GM19395 (cell line): Measurements from ENCODE around the gene CFAP73.

Source experiments
- ATAC-seq: cut with Tn5 transposase; IDR thresholded peaks from one replicate; pipeline ENCODE4 v1.9.1; 2021; ENCODE audit warnings: mild to moderate bottlenecking, moderate library complexity; ENCODE audit not compliant: unreplicated experiment

The CFAP73 gene

DNA sequence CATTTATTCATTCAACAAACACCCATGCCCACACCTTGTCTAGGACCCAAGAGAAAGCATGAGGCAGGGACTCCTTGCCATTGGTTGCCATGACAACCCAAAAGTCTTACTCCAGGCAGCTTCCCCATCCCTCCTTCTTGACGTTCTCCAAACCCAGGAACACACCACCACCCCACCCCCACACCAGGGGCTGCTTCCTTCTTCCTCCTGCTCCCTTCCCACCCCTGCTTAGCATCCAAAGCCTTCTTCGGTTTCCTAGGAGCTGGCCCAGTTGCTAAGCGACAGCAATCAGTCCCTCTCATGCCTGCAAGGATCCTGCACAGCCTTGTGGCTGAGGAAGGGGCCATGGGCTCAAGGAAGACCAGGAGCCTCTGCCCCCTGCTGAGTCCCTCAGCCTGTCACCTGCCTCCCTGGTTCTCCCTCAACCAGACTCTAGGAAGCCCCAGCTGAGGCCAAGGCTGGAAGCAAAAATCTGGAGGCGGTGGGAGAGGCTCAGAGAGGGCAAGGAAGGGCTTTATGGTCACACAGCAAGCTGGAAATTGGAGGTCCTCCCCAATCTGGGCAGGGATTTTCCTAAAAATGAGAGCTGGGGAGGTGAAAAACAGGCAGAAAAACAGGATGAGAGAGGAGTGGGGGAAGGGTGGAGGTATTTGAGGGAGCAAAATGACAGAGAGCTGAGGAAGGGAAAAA lies 29.4 kb upstream of the CFAP73 start:
- ATAC-seq = no peak

GRCh38 chr12:113120670-113121370 lies 28.7 kb upstream of the CFAP73 start:
- no peak for ATAC-seq

- no peak for ATAC-seq
Observed at GRCh38 chr12:113127791-113128199, 21.7 kb upstream of the CFAP73 start.

GRCh38 chr12:113128802-113129663 lies 20.5 kb upstream of the CFAP73 start:
- ATAC-seq = no peak

DNA sequence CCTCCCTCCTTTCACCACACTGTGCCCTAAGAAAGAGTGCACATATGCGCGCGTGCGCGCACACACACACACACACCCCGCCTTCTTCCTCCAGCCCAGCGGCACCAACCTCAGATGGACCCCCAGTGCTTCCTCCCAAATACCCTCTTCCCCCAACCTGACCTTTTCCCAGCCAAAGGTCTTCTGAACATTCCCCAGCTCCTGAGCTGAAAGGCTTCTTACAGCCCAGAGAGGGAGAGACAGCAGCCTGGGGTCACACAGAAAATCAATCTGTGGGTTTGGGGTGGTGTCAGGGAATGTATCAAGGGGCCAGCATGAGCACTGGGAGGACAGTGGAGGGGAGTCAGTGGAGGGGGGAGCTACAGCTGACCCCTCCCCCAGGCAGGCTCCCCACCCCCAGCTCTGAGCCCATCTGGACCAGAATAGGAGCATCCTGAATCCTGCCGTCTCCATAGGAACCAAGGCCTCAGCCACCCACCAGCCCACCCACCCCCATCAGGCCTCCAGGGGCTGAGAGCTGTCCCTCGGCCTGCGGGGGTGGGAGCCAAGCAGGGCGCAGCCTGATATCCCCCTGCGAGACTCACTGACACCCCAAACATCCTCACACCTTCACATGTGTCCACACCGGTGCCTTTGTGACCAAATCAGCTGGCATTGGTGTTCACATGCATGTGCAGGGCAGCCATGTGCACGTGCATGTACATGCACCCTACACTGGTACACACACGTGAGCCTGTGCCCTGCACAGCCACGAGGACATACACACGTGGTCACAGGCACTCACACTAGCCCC lies 19.7 kb upstream of the CFAP73 start:
- no peak for ATAC-seq

DNA sequence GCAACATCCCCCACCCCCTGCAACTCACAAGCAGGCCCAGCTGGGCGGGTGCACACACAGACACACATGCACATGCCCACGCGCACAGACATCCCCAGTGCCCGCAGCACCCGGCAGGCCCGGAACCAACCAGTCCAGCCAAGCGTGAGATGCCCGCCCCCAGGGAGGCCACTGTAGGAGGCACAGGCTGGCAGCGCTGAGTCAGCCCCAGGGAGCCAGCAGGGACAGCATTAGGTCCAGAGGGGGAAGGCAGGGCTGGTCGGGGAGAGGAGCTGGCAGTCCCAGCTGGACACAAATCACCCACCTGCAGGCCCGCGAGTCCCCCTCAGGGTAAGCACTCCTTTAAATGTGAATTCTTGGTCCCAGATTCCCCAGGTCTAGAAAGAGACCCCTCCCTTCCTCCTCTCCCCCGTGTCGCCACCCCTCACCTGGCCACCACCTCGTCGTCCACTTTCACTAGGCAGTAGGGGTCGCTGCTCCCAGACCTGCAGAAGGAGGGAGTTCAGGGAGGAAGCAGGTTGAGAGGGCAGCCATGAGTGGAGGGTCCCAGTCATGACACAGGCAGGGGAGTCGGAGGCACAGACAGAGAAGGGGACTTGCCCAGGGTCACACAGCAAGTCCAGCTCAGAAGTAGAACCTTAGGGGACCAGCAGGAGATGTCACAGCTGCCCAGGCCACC lies 18.9 kb upstream of the CFAP73 start:
- ATAC-seq = no peak

DNA sequence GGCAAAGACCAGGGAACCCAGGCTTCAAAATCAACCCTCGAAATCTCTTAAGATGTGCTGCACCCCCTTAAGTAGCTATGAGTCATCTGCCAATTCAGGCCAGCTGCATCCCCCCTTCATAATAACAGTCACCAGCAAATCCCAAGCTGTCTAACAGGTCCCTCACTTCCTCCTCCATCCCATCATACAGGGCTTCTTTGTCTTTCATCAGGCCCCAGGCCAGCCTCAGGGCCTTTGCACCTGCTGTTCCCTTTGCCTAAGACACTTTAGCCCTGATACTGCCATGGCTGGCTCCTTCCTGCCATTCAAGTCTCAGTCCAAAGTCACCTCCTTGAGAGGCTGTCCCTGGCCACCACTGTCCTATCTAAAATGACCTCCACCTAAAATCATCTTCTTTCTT lies 18.0 kb upstream of the CFAP73 start:
- ATAC-seq = no peak

DNA sequence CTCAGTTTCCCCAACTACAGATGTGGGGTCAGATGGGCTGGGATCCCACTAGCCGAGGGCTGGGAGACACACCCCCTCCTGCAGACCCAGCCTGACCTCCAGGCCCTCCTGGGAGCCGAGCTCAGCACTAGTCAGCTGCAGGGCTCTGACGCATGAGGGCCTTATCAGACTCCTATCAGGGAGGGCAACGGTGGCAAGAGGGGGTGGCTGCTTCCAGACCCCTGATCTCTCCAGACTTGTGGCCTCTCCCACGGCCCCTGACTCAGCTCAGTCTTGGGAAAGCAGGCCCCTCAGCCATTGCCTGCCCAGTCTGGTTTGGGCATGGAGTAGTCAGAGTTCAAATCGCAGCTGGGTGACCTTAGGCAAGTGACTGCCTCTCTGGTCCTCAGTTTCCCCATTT lies 16.5 kb upstream of the CFAP73 start:
- ATAC-seq = no peak

- no peak for ATAC-seq
Observed at GRCh38 chr12:113133666-113134065, 15.9 kb upstream of the CFAP73 start.

DNA sequence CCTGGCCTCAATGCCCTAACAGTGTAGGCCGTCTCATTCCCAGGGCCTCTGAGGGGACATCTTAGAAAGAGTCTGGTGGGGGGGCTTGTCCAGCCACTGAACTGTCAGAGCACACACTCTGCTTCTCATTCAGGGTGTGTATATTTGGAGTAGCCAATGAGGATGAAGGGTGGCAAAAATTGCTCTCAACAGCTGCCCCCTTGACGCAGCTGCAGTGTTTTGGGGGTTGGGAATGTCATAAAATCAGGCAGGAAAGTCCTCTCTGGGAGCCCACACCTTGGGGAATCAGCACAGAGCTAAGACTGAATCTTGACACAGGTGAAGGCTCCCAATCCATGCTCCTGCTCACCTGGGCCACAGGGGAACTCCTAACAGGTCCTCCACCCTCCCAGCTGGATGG lies 15.5 kb upstream of the CFAP73 start:
- ATAC-seq = no peak

GRCh38 chr12:113134521-113134951 lies 15.0 kb upstream of the CFAP73 start:
- ATAC-seq = no peak

DNA sequence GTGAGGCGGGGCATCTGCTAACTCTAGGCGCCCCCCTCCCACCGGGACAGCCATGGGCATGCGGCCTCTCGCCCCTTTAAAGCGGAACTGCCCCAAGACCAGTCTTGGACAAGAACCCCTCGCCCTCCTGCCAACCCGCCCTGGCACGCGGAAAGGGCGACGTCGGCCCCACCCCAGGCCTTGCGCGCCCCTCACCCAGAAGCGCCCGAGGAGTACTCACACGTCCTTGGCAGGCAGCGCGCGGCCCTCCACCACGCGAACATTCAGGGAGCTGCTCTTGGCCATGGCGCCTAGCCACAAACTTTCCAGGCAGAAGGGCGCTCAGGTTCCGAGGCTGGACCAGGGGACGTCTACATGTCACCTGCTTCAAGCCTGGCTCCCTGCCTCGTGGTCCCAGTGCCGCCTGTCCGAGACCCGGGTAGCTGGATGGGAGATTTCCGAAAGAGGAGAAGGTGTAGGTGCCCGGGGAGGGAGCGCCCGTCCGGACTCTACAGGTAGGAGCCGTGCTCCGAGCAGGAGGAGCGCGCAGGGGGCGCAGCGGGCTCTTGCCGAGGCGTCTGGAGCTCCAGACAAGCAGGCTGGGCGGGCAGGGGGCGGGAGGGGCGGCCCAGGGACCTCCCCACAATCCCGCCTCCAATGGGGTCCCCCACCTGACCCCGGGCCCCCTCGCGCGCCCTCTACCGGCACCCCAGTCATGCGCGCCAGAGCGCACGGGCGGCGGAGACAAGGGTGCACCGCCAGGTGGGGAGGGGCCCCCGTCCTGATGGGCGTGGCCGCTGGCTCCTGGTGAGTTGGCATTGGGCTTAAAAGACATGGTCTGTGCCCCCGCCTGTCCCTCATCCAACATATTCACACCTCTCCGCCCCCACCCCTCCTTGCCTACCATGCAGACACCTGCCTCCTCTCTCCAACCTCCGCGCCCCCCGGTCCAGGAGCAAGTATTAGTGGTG lies 14.1 kb upstream of the CFAP73 start, which contains the start of gene RASAL1:
Gene RASAL1, minus strand, starts transcription at position 584 of the 950 bp plus-strand sequence. Its CDS starts 299 bp downstream, at position 285.
- no peak for ATAC-seq

DNA sequence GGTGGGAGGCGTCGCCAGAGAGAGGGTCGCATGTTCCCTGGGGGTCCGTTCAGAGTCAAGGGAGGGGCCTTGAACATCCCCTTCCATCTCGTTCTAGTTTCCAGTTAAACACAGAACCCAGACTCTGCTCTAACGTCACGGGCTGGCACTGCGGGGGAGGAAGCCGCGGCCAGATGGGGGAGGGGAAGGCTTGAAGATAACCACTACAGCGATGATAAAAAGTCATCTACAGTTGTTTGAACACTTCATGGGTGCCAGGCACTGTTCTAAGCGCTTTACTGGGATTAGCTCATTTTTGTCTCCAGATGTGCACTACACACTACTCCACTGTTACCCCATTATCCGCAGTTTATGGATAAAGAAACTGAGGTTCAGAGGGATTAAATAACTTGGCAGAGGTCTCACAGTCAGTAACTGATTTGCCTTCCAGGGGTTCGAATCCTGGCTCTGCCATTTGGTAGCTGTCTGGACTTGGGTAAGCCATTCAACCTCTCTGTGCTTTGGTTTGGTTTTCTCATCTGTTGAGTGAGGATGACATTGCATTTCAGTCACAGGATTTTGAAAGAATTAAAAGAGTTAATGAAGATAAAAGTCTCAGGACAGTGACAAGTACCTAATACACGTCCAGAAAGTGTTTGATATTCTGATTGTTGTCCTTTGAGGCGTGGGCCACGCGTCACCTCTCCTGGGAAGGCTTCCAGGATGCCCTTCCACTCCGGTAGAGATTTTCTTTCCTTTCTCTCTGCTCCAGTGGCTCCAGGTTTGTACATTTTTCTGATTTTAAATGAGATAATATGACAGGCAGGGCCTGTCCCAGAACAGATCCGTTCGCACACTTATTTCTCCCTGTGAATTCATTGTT lies 13.2 kb upstream of the CFAP73 start:
- no peak for ATAC-seq

DNA sequence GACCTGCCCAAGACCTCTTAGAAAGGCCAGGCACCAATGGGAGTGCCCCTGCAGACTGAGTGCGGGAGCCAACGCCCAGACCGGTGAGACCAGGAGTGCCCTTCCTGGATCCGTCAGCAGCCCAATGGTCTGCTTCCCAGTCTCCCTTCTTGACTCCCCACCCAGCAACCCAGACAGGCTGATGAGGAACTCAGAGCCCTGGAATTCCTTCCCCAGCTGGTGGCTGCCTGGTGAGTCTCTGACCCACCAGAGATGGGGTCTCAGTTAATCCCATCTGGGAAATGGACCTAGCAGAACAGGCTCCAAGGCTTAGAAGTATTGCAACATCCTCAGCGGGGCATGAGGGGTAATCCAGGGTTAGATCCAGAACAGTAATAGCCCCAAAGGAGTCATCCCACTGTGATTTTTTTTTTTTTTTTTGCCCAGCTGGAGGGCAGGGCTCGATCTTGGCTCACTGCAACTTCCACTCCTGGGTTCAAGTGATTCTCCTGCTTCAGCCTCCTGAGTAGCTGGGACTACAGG lies 12.5 kb upstream of the CFAP73 start:
- no peak for ATAC-seq

DNA sequence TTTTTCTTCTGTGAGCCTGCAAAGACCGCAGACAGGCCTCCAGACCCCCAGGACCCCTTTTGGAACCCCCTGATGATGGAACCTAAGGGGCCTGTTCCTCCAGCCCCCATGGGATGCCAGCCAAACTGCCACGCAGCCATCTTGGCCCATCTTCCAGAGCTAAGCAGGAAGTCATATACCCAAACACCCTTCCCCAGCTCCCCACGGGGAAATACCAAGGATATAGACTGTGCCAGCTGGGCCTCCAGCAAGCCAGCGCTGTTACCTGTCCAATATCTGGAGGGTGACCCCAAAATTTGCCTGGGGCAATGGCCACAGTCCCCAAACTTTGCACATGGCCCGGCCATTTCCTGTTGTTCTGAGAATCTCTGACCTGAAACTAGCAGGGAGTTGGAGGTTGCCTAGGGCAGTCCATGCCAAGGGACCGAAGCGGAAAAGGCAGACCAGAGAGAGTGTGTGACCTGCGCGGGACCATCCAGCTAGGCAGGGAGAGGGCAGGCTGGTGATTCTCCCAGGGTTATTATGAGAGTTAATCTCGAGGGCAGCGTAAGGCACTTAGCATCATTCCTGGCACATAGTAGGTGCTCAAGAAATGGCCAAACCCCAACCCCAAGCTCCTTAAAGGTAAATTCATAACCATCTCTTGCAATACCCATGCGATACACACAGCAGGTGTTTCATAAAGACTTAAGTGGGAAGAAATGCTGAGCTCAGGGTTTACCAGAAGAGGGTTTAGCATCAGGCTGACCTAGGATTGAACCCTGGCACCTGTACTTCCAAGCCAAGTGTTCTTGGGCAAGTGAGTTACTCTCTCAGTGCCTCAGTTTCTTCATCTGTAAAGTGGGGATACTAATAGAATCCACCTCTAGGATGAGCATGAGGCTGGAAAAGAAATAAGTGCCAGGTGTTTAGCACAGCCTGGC lies 11.4 kb upstream of the CFAP73 start:
- no peak for ATAC-seq

DNA sequence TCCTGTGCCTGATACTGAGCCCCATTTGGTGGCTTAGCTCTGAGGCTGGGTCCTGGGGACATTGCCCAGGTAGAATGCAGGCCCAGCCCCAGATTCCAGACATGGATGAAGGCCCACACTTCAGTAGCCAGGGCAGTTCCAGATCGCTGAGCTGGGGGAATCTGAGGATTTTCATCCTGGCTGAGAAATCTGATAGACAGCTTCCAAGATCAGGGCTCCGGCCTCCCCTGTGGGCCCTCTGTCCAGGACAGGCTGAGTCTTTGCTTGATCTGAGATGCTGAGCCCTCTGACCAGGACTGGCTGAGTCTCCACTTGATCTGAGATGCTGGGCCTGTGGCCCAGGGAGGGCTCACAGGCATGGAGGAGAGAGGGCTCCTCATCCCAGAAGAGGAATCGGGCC lies 10.7 kb upstream of the CFAP73 start:
- no peak for ATAC-seq

DNA sequence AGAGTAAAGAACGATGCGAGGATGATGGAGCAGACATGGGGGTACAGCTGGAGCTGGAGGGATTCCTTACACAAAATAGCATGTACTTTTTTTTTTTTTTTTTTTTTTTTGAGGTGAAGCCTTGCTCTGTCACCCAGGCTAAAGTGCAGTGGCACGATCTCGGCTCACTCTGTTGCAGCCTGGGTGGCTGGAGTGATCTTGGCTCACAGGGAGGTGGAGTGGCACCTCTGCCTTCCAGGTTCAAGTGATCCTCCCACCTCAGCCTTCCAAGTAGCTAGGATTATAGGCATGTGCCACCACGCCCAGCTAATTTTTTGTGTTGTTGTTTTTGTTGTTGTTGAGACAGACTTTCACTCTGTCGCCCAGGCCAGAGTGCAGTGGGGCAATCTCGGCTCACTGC lies 8.8 kb upstream of the CFAP73 start:
- ATAC-seq = no peak
